ENCODE results near the gene NUFIP1. TPM values are rescaled to one million over a fixed set of nuclear protein-coding genes. Genes with fewer than 3 reads are reported as not detected.
A peak's percentile ranks its signal among the peaks of the same experiment; 100 is the strongest.
"Not testable (repeated sequence)": the region's sequence is repeated elsewhere in the genome, so short reads cannot be mapped to it uniquely, and the experiment has no call there.

Gene NUFIP1
- total RNA-seq, 1 donor from 2014 or later: 5.5 TPM

GRCh38 chr13:44952671-44953070 lies 36.6 kb downstream of the NUFIP1 start:
- no peak overlapping the region for H3K4me3 ChIP-seq (ENCODE audit: low read depth, low read length)
- DNase-seq (ENCODE audit: low read depth): no peak
- no peak for TF ChIP-seq CTCF (conservative IDR thresholded peaks at IDR 0.05; ENCODE audit: low read depth, low read length)

GRCh38 chr13:44951184-44951583 lies 38.1 kb downstream of the NUFIP1 start:
- DNase-seq (ENCODE audit: low read depth): no peak
- TF ChIP-seq CTCF (conservative IDR thresholded peaks at IDR 0.05; ENCODE audit: low read depth, low read length): no peak
- no peak overlapping the region for H3K4me3 ChIP-seq (ENCODE audit: low read depth, low read length)

GRCh38 chr13:44943411-44943810 lies 45.9 kb downstream of the NUFIP1 start:
- not testable (repeated sequence) for DNase-seq (ENCODE audit: low read depth)

GRCh38 chr13:44938854-44939253 lies 50.4 kb downstream of the NUFIP1 start:
- no peak overlapping the region for H3K4me3 ChIP-seq (ENCODE audit: low read depth, low read length)
- DNase-seq (ENCODE audit: low read depth): no peak
- no peak for TF ChIP-seq CTCF (conservative IDR thresholded peaks at IDR 0.05; ENCODE audit: low read depth, low read length)

More at GRCh38 chr13:44943411-44943810, 45.9 kb downstream of the NUFIP1 start:
- H3K4me3 ChIP-seq (ENCODE audit: low read depth, low read length): not testable (repeated sequence)

GRCh38 chr13:44936246-44936645 lies 53.0 kb downstream of the NUFIP1 start:
- H3K4me3 ChIP-seq (ENCODE audit: low read depth, low read length): no peak overlapping the region
- no peak for TF ChIP-seq CTCF (conservative IDR thresholded peaks at IDR 0.05; ENCODE audit: low read depth, low read length)
- DNase-seq (ENCODE audit: low read depth): no peak

- DNase-seq (ENCODE audit: low read depth): peak; percentile 31
- no peak for TF ChIP-seq CTCF (conservative IDR thresholded peaks at IDR 0.05; ENCODE audit: low read depth, low read length)
- no peak overlapping the region for H3K4me3 ChIP-seq (ENCODE audit: low read depth, low read length)
Observed at GRCh38 chr13:44934724-44935123, 54.5 kb downstream of the NUFIP1 start.

GRCh38 chr13:44932850-44933251 lies 56.4 kb downstream of the NUFIP1 start:
- no peak for TF ChIP-seq CTCF (conservative IDR thresholded peaks at IDR 0.05; ENCODE audit: low read depth, low read length)
- no peak overlapping the region for H3K4me3 ChIP-seq (ENCODE audit: low read depth, low read length)
- DNase-seq (ENCODE audit: low read depth): peak; percentile 33

Measured in epithelial cell of proximal tubule (primary cell).